Fibroblast of the aortic adventitia (primary cell): ENCODE measurements around the gene RBPJL. TPM values are rescaled to one million over a fixed set of nuclear protein-coding genes. Genes with fewer than 3 reads are reported as not detected.

Experiments
- DNase-seq: peaks from one replicate; pipeline ENCODE4 v3.0.0-alpha.2; 2010; ENCODE audit warnings: low read depth
- H3K4me3 ChIP-seq: 2 replicates; pipeline ENCODE4 v1.5.1; 2011; ENCODE audit warnings: low read depth, mild to moderate bottlenecking, control low read depth, low read length, moderate library complexity
- total RNA-seq: library from RNA; depleted of rRNA; stranded (reverse); fragments of >200 nt; gene quantifications from 2 replicates; pipeline ENCODE4 v1.2.3, GENCODE V29; 2012; ENCODE audit warnings: low replicate concordance
- TF ChIP-seq, protein P1 (sequence below): IDR thresholded peaks from 2 replicates; pipeline ENCODE4 v1.5.1; 2011; ENCODE audit warnings: mild to moderate bottlenecking, low read length, control low read depth, inconsistent platforms; ENCODE audit not compliant: insufficient read depth

RBPJL gene
- total RNA-seq, 1 donor, result not detected

DNA sequence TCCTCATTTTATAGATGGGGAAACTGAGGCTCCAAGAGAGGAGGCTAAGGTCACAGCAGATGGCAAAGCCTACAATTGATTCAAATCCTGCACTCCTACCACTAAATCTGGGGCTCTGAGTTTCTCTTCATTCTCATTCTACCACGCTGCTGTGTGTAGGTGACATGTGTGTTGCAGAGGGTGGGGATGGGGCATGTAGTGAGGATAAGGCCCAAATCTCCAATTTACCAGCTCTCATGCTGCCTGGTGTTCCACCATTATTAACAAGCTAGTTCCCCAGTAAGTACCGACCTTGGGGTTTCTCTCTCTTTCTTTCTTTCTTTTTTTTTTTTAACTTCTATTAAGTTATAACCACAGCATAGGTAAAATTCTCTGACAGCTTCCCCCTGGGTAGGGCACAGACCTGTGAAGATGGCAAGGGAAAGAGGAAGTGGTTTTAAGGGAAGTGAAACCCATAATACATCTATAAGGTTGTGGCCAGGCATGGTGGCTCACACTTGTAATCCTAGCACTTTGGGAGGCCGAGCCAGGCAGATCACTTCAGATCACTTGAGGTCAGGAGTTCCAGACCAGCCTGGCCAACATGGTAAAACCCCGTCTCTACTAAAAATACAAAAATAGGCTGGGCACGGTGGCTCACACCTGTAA is 14.4 kb downstream of the RBPJL start:
- DNase-seq, result no peak
- H3K4me3 ChIP-seq, result no peak overlapping the region
- TF ChIP-seq, protein P1, sequence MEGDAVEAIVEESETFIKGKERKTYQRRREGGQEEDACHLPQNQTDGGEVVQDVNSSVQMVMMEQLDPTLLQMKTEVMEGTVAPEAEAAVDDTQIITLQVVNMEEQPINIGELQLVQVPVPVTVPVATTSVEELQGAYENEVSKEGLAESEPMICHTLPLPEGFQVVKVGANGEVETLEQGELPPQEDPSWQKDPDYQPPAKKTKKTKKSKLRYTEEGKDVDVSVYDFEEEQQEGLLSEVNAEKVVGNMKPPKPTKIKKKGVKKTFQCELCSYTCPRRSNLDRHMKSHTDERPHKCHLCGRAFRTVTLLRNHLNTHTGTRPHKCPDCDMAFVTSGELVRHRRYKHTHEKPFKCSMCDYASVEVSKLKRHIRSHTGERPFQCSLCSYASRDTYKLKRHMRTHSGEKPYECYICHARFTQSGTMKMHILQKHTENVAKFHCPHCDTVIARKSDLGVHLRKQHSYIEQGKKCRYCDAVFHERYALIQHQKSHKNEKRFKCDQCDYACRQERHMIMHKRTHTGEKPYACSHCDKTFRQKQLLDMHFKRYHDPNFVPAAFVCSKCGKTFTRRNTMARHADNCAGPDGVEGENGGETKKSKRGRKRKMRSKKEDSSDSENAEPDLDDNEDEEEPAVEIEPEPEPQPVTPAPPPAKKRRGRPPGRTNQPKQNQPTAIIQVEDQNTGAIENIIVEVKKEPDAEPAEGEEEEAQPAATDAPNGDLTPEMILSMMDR, result no peak

DNA sequence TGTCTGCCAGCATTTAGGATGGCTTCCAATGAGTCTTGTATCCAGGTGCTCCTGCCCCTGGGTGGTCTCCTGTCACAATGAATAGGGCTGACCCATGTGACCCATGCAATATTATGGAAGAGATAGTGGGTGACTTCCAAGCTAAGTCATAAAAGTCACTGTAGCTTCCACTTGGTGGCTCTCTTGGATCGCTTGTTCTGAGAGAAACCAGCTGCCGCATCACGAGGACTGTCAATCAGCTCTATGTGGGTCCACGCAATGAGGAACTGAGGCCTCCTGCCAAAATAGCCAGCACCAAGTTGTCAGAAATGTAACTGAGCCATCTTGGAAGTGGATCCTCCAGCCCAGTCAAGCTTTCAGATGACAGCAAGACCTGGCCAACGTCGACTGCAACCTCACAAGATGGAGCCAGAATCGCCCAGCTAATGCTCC is 16.3 kb downstream of the RBPJL start:
- TF ChIP-seq, protein P1, result no peak
- DNase-seq, result peak; percentile 39
- H3K4me3 ChIP-seq, result no peak overlapping the region

DNA sequence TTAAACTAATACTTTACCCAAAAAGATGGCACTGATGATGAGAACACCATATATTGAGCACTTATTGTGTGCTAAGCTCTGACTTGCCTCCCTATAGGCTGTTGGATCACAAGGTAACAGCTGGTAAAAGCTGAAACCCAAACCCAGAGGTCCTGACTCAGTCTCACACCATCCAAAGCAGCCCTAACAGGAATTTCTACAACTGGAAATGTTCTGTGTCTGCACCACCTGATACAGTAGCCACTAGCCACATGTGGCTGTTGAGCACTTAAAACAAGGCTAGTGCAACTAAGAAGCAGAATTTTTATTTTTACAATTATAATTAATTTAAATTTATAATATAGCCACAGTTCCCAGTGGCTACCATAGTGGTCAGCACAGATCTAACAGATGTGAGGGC is 17.1 kb downstream of the RBPJL start:
- TF ChIP-seq, protein P1, result no peak
- no peak overlapping the region for H3K4me3 ChIP-seq
- no peak for DNase-seq

DNA sequence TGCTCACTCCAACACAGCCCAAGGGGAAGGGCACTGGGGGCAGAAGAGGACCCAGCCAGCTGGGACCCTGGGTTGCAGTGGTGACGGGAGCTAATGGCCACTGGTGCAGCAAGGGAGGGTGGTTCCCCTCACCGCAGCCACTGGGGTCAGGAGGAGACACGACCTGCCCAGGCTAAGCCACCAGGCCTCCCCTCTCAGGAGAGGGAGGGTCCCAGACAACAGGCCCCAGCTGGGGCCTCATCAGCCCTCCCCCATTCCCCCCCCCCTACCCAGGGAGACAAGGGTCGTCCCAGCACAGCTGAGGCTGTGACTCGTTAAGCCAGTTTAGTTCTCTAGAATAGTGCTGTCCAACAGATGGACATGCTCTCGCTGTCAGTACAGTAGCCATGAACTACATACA is 18.7 kb downstream of the RBPJL start:
- TF ChIP-seq, protein P1, result no peak
- no peak for DNase-seq

DNA sequence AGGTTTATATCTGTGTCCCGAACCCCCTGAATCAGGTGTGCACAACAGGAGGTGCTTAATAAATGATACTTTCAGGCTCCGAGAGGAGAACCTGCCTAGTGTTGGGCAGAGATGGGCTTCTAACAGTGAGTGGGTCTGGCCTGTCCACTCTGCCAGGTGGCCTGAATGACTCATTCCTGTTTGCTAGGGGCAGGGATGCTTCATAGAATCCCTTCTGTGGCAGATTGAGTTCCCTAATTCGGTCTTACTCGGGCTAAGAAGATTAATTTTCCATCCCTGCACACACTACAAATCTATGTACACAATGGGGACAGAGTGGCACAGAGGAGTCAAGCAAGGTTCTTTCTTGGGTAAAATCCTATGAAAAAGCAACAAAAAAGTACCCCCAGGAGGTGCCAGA is 21.8 kb downstream of the RBPJL start:
- DNase-seq, result no peak
- no peak overlapping the region for H3K4me3 ChIP-seq
- TF ChIP-seq, protein P1, result no peak

More for the DNA sequence above, 18.7 kb downstream of the RBPJL start:
- no peak overlapping the region for H3K4me3 ChIP-seq

DNA sequence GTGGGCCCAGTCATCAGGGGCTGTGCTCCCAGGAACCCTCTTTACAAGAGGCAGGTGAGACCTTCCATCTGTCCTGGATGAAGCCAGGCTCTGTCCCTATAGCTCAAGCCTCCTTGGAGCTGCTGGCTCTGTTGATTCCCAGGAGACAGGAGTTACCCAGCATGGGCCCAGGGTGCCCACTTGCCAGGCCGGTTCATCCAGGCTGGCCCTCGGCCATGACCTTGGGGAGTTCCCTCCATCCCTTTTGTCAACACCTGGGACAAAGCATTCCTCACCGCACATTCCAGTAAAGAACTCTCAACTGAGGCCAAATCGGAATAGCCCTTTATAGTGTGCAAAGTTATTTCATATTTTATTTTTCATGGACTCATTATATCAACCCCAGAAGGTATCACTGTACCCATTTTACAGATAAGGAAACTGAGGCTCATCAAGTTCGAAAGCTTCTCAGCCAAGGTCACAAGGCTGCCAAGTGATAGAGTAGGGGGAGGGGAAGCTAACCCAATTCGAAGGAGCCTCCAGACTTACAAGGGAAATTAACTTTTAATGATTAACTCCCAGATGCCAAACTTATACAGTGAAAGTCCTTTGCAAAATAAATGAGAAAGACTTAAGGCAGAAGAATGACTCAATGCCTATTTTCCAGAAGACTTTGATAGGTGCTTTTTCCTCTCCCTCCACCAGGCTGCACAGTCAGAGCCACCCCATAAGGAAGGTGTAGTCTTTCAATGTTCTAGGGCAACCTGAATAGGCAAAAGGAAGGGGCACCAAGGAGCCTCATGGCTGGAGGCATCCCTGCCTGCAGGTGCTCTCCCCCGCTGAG is 23.1 kb downstream of the RBPJL start:
- no peak overlapping the region for H3K4me3 ChIP-seq
- DNase-seq, result no peak
- TF ChIP-seq, protein P1, result no peak
